Measurements from ENCODE around the gene PDE7B.

Gene PDE7B

DNA sequence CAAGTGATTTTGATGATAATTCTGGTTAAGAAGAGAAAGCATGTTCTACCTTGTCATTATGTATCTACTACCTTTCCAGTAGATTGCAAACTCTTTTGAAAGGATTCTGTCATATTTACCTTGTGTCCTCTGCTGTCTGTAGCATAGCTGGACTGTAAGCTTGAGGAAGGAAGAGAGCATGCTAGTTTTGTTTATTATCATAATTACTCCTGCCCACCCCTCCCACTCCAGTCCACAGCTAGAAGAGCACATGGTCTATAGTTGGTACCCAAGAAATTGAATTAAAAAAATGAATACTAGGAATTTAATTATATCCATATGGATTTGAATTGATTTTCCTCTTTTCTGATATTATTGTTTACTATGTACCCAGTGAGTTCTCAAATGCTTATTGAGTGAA is 40.2 kb downstream of the PDE7B start:
- no peak for DNase-seq

- DNase-seq: no peak
Observed at GRCh38 chr6:135895231-135895911, 43.9 kb downstream of the PDE7B start.

DNA sequence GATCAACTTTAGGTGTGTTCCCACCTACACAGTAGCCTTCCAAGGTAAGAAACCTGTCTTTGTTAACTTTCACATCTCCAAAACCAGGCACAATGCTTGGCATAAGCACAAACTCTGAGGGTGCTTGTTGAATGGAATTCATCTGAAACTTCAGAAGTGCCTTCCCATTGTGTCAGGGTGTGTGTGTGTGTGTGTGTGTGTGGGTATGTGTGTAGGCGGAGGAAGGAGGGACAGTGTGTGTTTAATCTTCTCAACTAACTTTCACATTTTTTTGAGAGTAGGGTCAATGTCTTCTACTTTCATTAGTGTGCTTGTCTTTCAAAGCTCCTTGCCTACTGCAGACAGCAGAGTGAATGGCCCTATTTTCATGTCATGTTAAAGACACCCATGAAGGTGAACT is 45.6 kb downstream of the PDE7B start:
- DNase-seq: no peak

DNA sequence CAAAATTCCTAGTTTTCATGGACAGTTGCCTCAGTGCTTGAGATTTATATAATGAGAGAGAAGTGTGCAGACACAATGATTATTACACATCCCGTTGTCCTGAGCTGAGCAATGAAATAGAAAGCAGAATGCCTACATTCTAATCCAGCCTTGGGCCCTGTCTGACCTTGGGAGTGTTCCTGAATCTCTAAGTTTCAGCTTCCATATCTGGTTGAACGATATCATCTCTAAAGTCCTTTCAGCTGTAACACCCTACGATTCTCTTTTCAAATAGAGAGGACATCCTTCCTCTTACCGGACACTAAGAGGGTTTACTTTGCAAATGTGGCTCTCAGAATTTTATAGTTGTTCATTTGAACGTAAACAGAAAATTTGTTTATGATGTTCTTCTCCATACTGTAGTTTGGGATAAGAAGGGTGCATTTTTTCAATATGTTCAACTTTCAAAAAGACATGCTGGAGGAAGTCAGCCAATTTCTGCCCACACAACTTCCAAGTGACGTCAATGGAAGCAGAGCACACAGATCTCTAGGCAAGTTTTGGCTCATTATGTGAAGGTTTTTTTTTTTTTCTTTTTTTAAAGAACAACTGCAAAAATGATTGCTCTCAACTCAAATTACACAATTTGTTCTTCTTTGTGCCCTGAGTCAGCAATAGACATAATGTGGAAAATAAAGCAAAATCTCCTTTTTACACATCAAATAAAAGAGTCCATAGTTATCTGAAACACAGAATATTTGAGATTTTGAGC is 50.4 kb downstream of the PDE7B start:
- peak in 1 of 5 donors; percentile 13 for DNase-seq

- no peak for DNase-seq
Observed at GRCh38 chr6:135902756-135903331, 51.3 kb downstream of the PDE7B start.

- DNase-seq: no peak
Observed at GRCh38 chr6:135904666-135905065, 53.2 kb downstream of the PDE7B start.

- no peak for DNase-seq
Observed at GRCh38 chr6:135905604-135906300, 54.3 kb downstream of the PDE7B start.

- no peak for DNase-seq
Observed at GRCh38 chr6:135906542-135906941, 55.0 kb downstream of the PDE7B start.

GRCh38 chr6:135906972-135907465 is 55.5 kb downstream of the PDE7B start:
- DNase-seq: no peak

GRCh38 chr6:135909737-135910387 is 58.4 kb downstream of the PDE7B start:
- DNase-seq: peak; percentile 8 to 71 (median 50)

DNA sequence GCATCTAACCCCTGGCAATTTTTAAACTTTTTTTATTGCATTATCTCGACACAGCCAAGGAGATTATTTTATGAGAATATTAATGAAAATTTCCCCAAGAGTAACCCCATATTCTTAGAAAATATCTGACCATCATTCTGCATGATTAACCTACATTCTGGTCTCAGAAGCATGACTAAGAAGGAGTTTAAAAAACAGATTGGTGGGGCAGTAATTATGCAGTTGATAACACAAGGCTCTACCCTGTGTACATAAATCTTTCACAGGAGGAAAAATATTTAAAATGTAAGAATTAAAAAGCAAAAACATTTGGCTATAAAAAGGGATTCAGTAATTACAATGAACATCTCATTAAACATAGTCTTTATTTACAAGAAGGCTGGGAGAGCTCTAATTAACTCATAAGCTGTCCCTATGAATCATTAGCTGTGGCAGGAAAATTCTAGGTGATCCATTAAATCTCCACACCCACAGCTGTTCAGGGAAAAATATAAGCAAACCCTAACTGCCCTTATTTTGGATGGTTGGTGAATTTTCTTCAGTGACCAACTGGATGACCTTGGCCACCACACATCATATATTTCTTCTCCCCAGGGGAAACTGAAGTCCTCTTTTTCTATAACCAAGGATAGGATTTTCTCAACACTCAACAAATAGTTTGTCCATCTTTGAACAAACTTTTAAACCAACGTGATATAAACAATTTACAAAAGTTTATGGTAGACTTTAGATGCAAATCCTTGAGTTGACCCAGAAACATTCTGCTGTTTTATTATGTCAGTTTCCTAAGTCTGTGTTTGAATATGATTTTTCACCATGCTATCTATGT is 59.5 kb downstream of the PDE7B start:
- no peak for DNase-seq

- no peak for DNase-seq
Observed at GRCh38 chr6:135913785-135914184, 62.3 kb downstream of the PDE7B start.

- DNase-seq: no peak
Observed at GRCh38 chr6:135919026-135919425, 67.5 kb downstream of the PDE7B start.

GRCh38 chr6:135920689-135921088 is 69.2 kb downstream of the PDE7B start:
- DNase-seq: no peak

DNA sequence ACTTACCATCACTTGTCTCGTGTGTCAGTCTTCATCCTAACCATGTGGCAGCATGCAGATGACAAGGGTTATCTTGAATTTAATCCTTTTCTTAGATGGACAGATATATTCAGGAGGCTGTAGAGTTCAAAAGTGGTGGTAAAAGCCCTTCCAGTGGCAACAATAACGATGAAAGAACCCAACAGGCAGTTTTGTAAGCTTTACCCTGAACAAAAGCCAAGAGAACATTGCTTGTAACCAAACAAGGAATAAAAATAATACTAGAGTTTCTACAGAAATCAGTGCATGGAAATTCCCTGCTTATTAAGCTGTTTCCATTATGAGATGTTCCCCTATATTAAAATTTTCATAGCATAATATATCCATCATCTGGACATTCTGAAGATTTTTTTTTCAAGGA is 69.7 kb downstream of the PDE7B start:
- DNase-seq: no peak

DNA sequence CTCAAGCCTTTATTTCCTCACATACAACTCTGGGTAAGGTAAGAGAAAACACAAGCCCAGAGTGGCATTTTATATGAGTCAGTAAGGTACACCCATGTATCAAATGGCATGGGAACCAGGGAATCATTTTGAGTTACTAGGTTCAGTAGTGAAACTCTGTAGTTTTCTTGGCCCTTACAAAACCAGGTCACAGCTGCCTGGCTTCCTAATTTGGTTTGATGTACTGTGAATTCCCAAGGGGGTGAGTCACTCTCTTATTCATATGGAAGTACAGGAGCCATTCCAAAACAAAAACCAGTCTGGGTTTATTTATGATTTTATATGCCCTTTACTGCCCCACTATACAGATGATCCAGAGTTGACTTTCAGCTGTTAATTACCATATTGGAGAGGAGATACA is 70.7 kb downstream of the PDE7B start:
- no peak for DNase-seq

- DNase-seq: no peak
Observed at GRCh38 chr6:135922746-135923145, 71.2 kb downstream of the PDE7B start.

- DNase-seq: no peak
Observed at GRCh38 chr6:135932651-135933050, 81.2 kb downstream of the PDE7B start.

DNA sequence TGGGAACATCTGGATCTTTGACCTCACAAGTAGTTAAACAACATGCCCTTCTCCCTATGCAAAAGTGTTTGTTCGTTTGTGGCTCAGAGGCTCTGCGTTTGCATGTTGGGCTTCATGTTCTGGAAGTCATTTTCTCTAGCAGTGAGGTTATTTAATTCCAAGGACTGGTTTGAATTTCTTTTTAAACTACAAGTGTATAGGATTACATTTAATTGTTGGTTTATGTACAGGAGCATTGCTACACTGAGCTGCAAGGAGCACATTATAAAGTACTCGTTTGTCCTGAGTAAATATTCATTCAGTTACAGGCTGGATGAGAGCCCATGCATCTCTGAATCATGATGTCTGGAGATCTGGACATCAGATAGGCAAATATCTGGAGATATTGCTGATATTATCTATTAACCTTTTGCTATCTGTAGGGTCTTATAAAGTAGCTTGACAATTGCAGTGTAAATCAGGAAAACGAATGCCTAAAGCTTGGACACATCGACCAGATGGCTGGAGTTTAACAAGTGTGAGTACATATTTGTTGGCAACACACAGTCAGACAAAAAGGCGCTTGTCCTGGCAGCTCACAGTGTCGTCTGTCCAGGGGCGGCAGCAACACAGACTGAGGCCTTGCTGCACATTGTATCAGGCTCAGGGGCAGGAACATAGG is 84.6 kb downstream of the PDE7B start:
- no peak for DNase-seq

DNA sequence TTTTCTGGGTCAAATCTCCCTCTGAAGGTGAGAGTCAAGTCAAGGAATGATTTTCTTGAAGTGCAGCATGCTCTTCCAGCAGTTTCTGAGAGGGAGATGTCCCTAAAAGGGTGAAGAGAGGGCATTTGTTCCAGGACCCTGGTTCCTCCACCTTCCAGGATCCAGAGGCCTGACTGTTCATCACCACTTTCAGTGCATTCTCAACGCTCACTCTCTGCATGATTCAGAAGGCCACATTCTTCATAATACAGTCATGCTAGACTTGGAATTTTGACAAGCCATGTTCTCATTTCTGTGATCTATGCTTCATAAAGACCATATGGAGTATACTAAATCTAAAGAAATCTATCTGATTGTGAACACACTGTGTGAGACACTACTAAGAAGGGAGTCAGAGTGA is 85.1 kb downstream of the PDE7B start:
- no peak for DNase-seq

DNA sequence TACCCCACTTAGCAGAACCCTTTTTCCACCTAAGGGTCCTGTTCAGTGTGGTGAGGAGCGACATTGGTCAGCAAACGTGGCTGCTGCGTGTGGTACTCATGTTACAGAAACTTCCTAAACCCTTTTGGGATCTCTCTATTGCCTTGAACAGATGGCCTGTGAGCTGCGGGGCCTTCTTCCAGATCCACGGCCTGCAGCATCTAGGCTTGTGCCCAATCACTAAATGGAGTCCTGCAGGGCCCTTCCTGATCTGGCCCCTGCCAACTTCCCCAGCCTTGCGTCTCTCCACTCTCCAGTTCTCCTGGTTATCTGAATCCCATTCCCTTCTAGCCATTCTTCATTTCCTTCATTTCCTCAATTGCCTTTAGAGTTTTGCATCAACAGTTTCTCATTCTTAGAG is 85.6 kb downstream of the PDE7B start:
- no peak for DNase-seq

Measured in T-helper 1 cell (primary cell).